Spleen (tissue), 7 donors: ENCODE measurements around the gene SOX21.

Experiments used
- CTCF ChIP-seq, 11 experiments: fragments of 200-600 bp in 7 of 11; fragments of 450-650 bp in 4 of 11; sonication (generic) in 4 of 11; IDR thresholded peaks in 8 of 11; conservative IDR thresholded peaks in 3 of 11; 1 replicate in 7 of 11; 2 replicates in 4 of 11; pipeline versions ENCODE4 v1.4.0 to v1.8.0; 2016 to 2021; ENCODE audit warnings: antibody characterized with exemption in 11 of 11, inconsistent platforms in 4 of 11, mild to moderate bottlenecking in 1 of 11
- POLR2A ChIP-seq, 3 donors: fragments of 450-650 bp; IDR thresholded peaks; one replicate each; pipeline ENCODE4 v1.5.1; 2017; ENCODE audit warnings: antibody characterized with exemption in 3 of 3, mild to moderate bottlenecking in 1 of 3
- donor health status: DM: no; HTN: no; CAD: no; lungs with moderate emphysema.
- donor health status: DM: no; HTN: no; CAD: no.
- donor health status: DM: no; HTN: no; CAD: no.

- TF ChIP-seq CTCF (IDR thresholded peaks at IDR 0.05 in 8 of 11, conservative IDR thresholded peaks at IDR 0.05 in 3 of 11) (no peak), POLR2A (IDR thresholded peaks at IDR 0.05) (no peak)
Observed at GRCh38 chr13:94710065-94710781, 2.1 kb downstream of the SOX21 start.
